ENCODE results near the gene UBR3.

DNA sequence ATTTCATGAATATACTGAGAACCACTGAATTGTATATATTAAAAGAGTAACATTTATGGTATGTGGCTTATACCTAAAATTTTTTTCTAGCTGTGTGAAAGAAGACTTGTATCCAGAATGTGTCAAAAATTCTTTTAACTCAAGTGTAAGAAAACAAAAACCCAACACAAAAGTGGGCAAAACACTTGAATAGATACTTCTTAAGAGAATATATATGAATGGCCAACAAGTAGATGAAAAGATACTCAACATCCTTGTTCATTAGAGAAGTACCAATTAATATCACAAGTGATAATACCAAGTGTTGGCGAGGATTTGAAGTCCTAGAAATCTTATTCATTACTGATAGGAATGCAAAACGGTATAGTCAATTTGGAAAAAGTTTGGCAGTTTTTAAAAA is 243.5 kb downstream of the UBR3 start:
- TF ChIP-seq, protein P1, sequence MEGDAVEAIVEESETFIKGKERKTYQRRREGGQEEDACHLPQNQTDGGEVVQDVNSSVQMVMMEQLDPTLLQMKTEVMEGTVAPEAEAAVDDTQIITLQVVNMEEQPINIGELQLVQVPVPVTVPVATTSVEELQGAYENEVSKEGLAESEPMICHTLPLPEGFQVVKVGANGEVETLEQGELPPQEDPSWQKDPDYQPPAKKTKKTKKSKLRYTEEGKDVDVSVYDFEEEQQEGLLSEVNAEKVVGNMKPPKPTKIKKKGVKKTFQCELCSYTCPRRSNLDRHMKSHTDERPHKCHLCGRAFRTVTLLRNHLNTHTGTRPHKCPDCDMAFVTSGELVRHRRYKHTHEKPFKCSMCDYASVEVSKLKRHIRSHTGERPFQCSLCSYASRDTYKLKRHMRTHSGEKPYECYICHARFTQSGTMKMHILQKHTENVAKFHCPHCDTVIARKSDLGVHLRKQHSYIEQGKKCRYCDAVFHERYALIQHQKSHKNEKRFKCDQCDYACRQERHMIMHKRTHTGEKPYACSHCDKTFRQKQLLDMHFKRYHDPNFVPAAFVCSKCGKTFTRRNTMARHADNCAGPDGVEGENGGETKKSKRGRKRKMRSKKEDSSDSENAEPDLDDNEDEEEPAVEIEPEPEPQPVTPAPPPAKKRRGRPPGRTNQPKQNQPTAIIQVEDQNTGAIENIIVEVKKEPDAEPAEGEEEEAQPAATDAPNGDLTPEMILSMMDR (conservative IDR thresholded peaks at IDR 0.05; ENCODE audit: low read depth, low read length): no peak
- TF ChIP-seq RAD21 (IDR thresholded peaks at IDR 0.05; ENCODE audit: low read length) (no peak), POLR2A (IDR thresholded peaks at IDR 0.05; ENCODE audit: low read depth, low read length) (no peak), MAFK (IDR thresholded peaks at IDR 0.05; ENCODE audit: low read depth, low read length) (no peak), CEBPB (IDR thresholded peaks at IDR 0.05; ENCODE audit: low read depth, low read length) (no peak), ELK1 (IDR thresholded peaks at IDR 0.05; ENCODE audit: borderline replicate concordance, low read depth, low read length) (no peak), SMC3 (IDR thresholded peaks at IDR 0.05; ENCODE audit: low read depth, low read length) (no peak)
